Measurements from ENCODE around the gene CCBE1. TPM values are rescaled to one million over a fixed set of nuclear protein-coding genes. Genes with fewer than 3 reads are reported as not detected.
"Not testable (repeated sequence)": the region's sequence is repeated elsewhere in the genome, so short reads cannot be mapped to it uniquely, and the experiment has no call there.

Gene CCBE1
- total and polyA plus RNA-seq, 4 experiments from 2014 or later, result not detected

GRCh38 chr18:59669872-59670657 lies 27.2 kb downstream of the CCBE1 start:
- POLR2A ChIA-PET (ENCODE audit: partially characterized antibody), result no interaction called here
- H3K27me3 ChIP-seq (ENCODE audit: insufficient read depth, low read length), result no peaks in the 10 kb centered on the region
- no peak overlapping the region for H3K27ac Mint-ChIP-seq
- H3K36me3 ChIP-seq (ENCODE audit: insufficient read depth, low read length), result no peaks in the 10 kb centered on the region
- intact Hi-C loops (cut with micrococcal nuclease), result no loop called here
- no peaks in the 10 kb centered on the region for H3K9me3 ChIP-seq (ENCODE audit: control insufficient read depth in 1 of 2, low read length in 2 of 2)
- H3K4me3 Mint-ChIP-seq, result no peak overlapping the region
- H3K4me1 ChIP-seq (ENCODE audit: insufficient read depth, low read length), result no peaks in the 10 kb centered on the region
- no peak for DNase-seq
- no peaks in the 10 kb centered on the region for H3K4me1 Mint-ChIP-seq
- no peak overlapping the region for H3K4me3 ChIP-seq (ENCODE audit: low read length in 2 of 2)
- no peak overlapping the region for H3K27ac ChIP-seq (ENCODE audit: low read depth, low read length)
- peaks cover 0 to 2% (median 0%) of the 10 kb centered on the region in 8 donors for H3K9me3 Mint-ChIP-seq
- CTCF ChIA-PET (ENCODE audit: partially characterized antibody), result no interaction called here
- H3K36me3 Mint-ChIP-seq, result no peaks in the 10 kb centered on the region
- peaks cover 0 to 3% of the 10 kb centered on the region in 2 donors for H3K27me3 Mint-ChIP-seq

- Mint-ChIP-seq H3K36me3 (no peaks in the 10 kb centered on the region), H3K4me3 (no peak overlapping the region), H3K27ac (no peak overlapping the region), H3K27me3 (peaks cover 0 to 3% of the 10 kb centered on the region in 2 donors), H3K9me3 (peaks cover 0 to 3% (median 0%) of the 10 kb centered on the region in 8 donors), H3K4me1 (no peaks in the 10 kb centered on the region)
- no peak overlapping the region for H3K4me3 ChIP-seq (ENCODE audit: low read length in 2 of 2)
- H3K27ac ChIP-seq (ENCODE audit: low read depth, low read length), result no peak overlapping the region
- no peaks in the 10 kb centered on the region for H3K27me3 ChIP-seq (ENCODE audit: insufficient read depth, low read length)
- H3K36me3 ChIP-seq (ENCODE audit: insufficient read depth, low read length), result no peaks in the 10 kb centered on the region
- no peaks in the 10 kb centered on the region for H3K4me1 ChIP-seq (ENCODE audit: insufficient read depth, low read length)
- intact Hi-C loops (cut with micrococcal nuclease), result no loop called here
- ChIA-PET CTCF (ENCODE audit: partially characterized antibody) (no interaction called here), POLR2A (ENCODE audit: partially characterized antibody) (no interaction called here)
- H3K9me3 ChIP-seq (ENCODE audit: control insufficient read depth in 1 of 2, low read length in 2 of 2), result no peaks in the 10 kb centered on the region
- no peak for DNase-seq
Observed at GRCh38 chr18:59667488-59667887, 29.7 kb downstream of the CCBE1 start.

GRCh38 chr18:59666007-59666402 lies 31.2 kb downstream of the CCBE1 start:
- H3K27me3 Mint-ChIP-seq; POLR2A ChIA-PET (ENCODE audit: partially characterized antibody); H3K4me1 Mint-ChIP-seq; H3K9me3 Mint-ChIP-seq; CTCF ChIA-PET (ENCODE audit: partially characterized antibody); H3K4me1 ChIP-seq (ENCODE audit: insufficient read depth, low read length); H3K9me3 ChIP-seq (ENCODE audit: control insufficient read depth in 1 of 2, low read length in 2 of 2); H3K27ac ChIP-seq (ENCODE audit: low read depth, low read length); H3K27me3 ChIP-seq (ENCODE audit: insufficient read depth, low read length); H3K36me3 ChIP-seq (ENCODE audit: insufficient read depth, low read length); H3K4me3 Mint-ChIP-seq; DNase-seq; intact Hi-C loops (cut with micrococcal nuclease); H3K36me3 Mint-ChIP-seq; H3K27ac Mint-ChIP-seq; H3K4me3 ChIP-seq (ENCODE audit: low read length in 2 of 2): not testable (repeated sequence)

GRCh38 chr18:59665057-59666006 lies 31.9 kb downstream of the CCBE1 start:
- no peaks in the 10 kb centered on the region for H3K36me3 ChIP-seq (ENCODE audit: insufficient read depth, low read length)
- no peak overlapping the region for H3K4me3 ChIP-seq (ENCODE audit: low read length in 2 of 2)
- no peaks in the 10 kb centered on the region for H3K4me1 Mint-ChIP-seq
- DNase-seq, result no peak
- peaks cover 0 to 2% (median 0%) of the 10 kb centered on the region in 8 donors for H3K9me3 Mint-ChIP-seq
- intact Hi-C loops (cut with micrococcal nuclease), result no loop called here
- peaks cover 0 to 3% of the 10 kb centered on the region in 2 donors for H3K27me3 Mint-ChIP-seq
- H3K9me3 ChIP-seq (ENCODE audit: control insufficient read depth in 1 of 2, low read length in 2 of 2), result no peaks in the 10 kb centered on the region
- H3K36me3 Mint-ChIP-seq, result no peaks in the 10 kb centered on the region
- CTCF ChIA-PET (ENCODE audit: partially characterized antibody), result no interaction called here
- POLR2A ChIA-PET (ENCODE audit: partially characterized antibody), result no interaction called here
- no peaks in the 10 kb centered on the region for H3K27me3 ChIP-seq (ENCODE audit: insufficient read depth, low read length)
- no peaks in the 10 kb centered on the region for H3K4me1 ChIP-seq (ENCODE audit: insufficient read depth, low read length)
- no peak overlapping the region for H3K27ac Mint-ChIP-seq
- H3K4me3 Mint-ChIP-seq, result no peak overlapping the region
- no peak overlapping the region for H3K27ac ChIP-seq (ENCODE audit: low read depth, low read length)

GRCh38 chr18:59664329-59664728 lies 32.9 kb downstream of the CCBE1 start:
- POLR2A ChIA-PET (ENCODE audit: partially characterized antibody), result no interaction called here
- CTCF ChIA-PET (ENCODE audit: partially characterized antibody), result no interaction called here
- H3K9me3 ChIP-seq (ENCODE audit: control insufficient read depth in 1 of 2, low read length in 2 of 2), result no peaks in the 10 kb centered on the region
- Mint-ChIP-seq H3K27ac (no peak overlapping the region), H3K9me3 (peaks cover 0 to 2% (median 0%) of the 10 kb centered on the region in 8 donors), H3K4me1 (no peaks in the 10 kb centered on the region), H3K27me3 (peaks cover 0 to 3% of the 10 kb centered on the region in 2 donors), H3K4me3 (no peak overlapping the region), H3K36me3 (no peaks in the 10 kb centered on the region)
- no peaks in the 10 kb centered on the region for H3K27me3 ChIP-seq (ENCODE audit: insufficient read depth, low read length)
- DNase-seq, result no peak
- H3K27ac ChIP-seq (ENCODE audit: low read depth, low read length), result no peak overlapping the region
- no peaks in the 10 kb centered on the region for H3K4me1 ChIP-seq (ENCODE audit: insufficient read depth, low read length)
- no peaks in the 10 kb centered on the region for H3K36me3 ChIP-seq (ENCODE audit: insufficient read depth, low read length)
- H3K4me3 ChIP-seq (ENCODE audit: low read length in 2 of 2), result no peak overlapping the region
- intact Hi-C loops (cut with micrococcal nuclease), result no loop called here

DNA sequence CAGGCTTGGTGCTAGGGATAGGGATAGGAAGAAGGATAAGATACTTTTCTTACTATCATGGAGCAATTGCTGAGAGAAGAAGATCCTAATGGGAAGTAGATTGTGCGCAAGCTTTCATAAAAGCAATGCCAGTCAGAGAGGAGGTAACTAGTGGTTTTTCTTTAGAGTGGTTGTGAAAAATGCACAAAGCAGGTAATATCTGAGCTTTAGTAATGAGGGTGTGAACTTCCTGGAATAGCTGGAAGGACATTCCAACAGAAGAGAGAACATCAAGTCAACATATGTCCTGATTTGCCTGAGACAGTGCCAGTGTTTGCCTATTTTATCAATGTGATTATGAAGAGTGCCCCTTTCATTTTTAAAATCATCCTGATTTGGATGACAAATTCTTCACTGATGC lies 34.1 kb downstream of the CCBE1 start:
- H3K27ac Mint-ChIP-seq, result no peak overlapping the region
- H3K4me1 Mint-ChIP-seq, result no peaks in the 10 kb centered on the region
- H3K27me3 Mint-ChIP-seq, result peaks cover 0 to 3% of the 10 kb centered on the region in 2 donors
- no peak overlapping the region for H3K4me3 Mint-ChIP-seq
- no peaks in the 10 kb centered on the region for H3K27me3 ChIP-seq (ENCODE audit: insufficient read depth, low read length)
- H3K4me1 ChIP-seq (ENCODE audit: insufficient read depth, low read length), result no peaks in the 10 kb centered on the region
- no peaks in the 10 kb centered on the region for H3K36me3 ChIP-seq (ENCODE audit: insufficient read depth, low read length)
- DNase-seq, result no peak
- ChIA-PET CTCF (ENCODE audit: partially characterized antibody) (no interaction called here), POLR2A (ENCODE audit: partially characterized antibody) (no interaction called here)
- H3K9me3 Mint-ChIP-seq, result peaks cover 0 to 2% (median 0%) of the 10 kb centered on the region in 8 donors
- no peak overlapping the region for H3K4me3 ChIP-seq (ENCODE audit: low read length in 2 of 2)
- intact Hi-C loops (cut with micrococcal nuclease), result no loop called here
- H3K36me3 Mint-ChIP-seq, result no peaks in the 10 kb centered on the region
- no peak overlapping the region for H3K27ac ChIP-seq (ENCODE audit: low read depth, low read length)
- H3K9me3 ChIP-seq (ENCODE audit: control insufficient read depth in 1 of 2, low read length in 2 of 2), result no peaks in the 10 kb centered on the region

DNA sequence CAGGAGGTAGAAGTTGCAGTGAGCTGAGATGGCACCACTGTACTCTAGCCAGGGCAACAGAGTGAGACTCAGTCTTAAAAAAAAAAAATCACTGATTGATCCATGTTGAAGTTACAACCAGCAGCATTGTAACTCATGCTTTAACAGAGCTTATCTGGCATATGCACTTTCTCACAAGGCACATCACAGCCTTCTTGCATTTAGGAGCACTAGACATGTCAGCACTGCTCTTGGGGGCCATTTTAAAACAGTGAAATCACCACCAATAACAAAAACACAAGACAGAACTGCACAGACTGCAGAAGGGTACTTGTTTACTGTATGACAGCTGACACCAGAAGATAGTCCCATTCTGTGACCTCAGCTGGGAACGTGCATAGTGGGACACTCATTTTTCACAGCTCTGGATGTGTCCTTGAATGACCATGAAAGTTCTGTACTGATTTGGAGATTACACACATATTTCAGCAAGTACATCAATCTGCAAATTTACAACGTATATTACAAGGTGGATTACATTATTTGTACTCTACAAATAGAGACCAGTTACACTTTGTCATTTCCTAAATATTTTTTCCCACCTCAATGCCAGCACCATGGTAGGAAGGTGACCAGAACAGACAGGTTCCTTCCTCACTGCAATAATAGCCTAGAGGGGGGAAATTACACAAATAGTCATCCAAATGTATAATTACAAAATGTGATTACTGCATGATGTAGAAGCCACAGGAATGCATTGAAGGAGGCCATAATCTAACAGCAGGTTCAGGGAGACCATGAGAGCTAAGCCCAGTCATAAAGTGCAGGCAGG lies 35.1 kb downstream of the CCBE1 start:
- H3K36me3 ChIP-seq (ENCODE audit: insufficient read depth, low read length), result no peaks in the 10 kb centered on the region
- H3K9me3 ChIP-seq (ENCODE audit: control insufficient read depth in 1 of 2, low read length in 2 of 2), result no peaks in the 10 kb centered on the region
- POLR2A ChIA-PET (ENCODE audit: partially characterized antibody), result no interaction called here
- H3K27me3 ChIP-seq (ENCODE audit: insufficient read depth, low read length), result no peaks in the 10 kb centered on the region
- H3K36me3 Mint-ChIP-seq, result no peaks in the 10 kb centered on the region
- no peaks in the 10 kb centered on the region for H3K4me1 ChIP-seq (ENCODE audit: insufficient read depth, low read length)
- no peak for DNase-seq
- CTCF ChIA-PET (ENCODE audit: partially characterized antibody), result no interaction called here
- H3K27me3 Mint-ChIP-seq, result peaks cover 0 to 4% of the 10 kb centered on the region in 2 donors
- H3K4me3 Mint-ChIP-seq, result no peak overlapping the region
- no peak overlapping the region for H3K27ac ChIP-seq (ENCODE audit: low read depth, low read length)
- no peak overlapping the region for H3K27ac Mint-ChIP-seq
- H3K9me3 Mint-ChIP-seq, result peaks cover 0 to 2% (median 0%) of the 10 kb centered on the region in 8 donors
- no peaks in the 10 kb centered on the region for H3K4me1 Mint-ChIP-seq
- intact Hi-C loops (cut with micrococcal nuclease), result no loop called here
- H3K4me3 ChIP-seq (ENCODE audit: low read length in 2 of 2), result no peak overlapping the region

All from CD4-positive, alpha-beta memory T cell (primary cell).